ENCODE measurements around the gene VWC2L.

VWC2L gene

GRCh38 chr2:214481204-214481603, 70.3 kb downstream of the VWC2L start:
- TF ChIP-seq CTCF (IDR thresholded peaks at IDR 0.05; ENCODE audit: insufficient read depth, low read depth, low read length, missing control alignments), result no peak
- H3K4me3 ChIP-seq (ENCODE audit: low read depth, low read length), result no peak overlapping the region
- no peak for DNase-seq (ENCODE audit: low read depth)

- TF ChIP-seq CTCF (IDR thresholded peaks at IDR 0.05; ENCODE audit: insufficient read depth, low read depth, low read length, missing control alignments), result no peak
- no peak overlapping the region for H3K4me3 ChIP-seq (ENCODE audit: low read depth, low read length)
- DNase-seq (ENCODE audit: low read depth), result no peak
These were observed 71.9 kb downstream of the VWC2L start for GRCh38 chr2:214482728-214483127.

GRCh38 chr2:214484239-214484638, 73.4 kb downstream of the VWC2L start:
- no peak for DNase-seq (ENCODE audit: low read depth)
- no peak for TF ChIP-seq CTCF (IDR thresholded peaks at IDR 0.05; ENCODE audit: insufficient read depth, low read depth, low read length, missing control alignments)
- no peak overlapping the region for H3K4me3 ChIP-seq (ENCODE audit: low read depth, low read length)

GRCh38 chr2:214484701-214485100, 73.8 kb downstream of the VWC2L start:
- no peak overlapping the region for H3K4me3 ChIP-seq (ENCODE audit: low read depth, low read length)
- DNase-seq (ENCODE audit: low read depth), result no peak
- no peak for TF ChIP-seq CTCF (IDR thresholded peaks at IDR 0.05; ENCODE audit: insufficient read depth, low read depth, low read length, missing control alignments)

- DNase-seq (ENCODE audit: low read depth), result no peak
- no peak for TF ChIP-seq CTCF (IDR thresholded peaks at IDR 0.05; ENCODE audit: insufficient read depth, low read depth, low read length, missing control alignments)
- no peak overlapping the region for H3K4me3 ChIP-seq (ENCODE audit: low read depth, low read length)
These were observed 78.3 kb downstream of the VWC2L start for GRCh38 chr2:214489181-214489580.

GRCh38 chr2:214489702-214490101, 78.8 kb downstream of the VWC2L start:
- no peak overlapping the region for H3K4me3 ChIP-seq (ENCODE audit: low read depth, low read length)
- no peak for TF ChIP-seq CTCF (IDR thresholded peaks at IDR 0.05; ENCODE audit: insufficient read depth, low read depth, low read length, missing control alignments)
- no peak for DNase-seq (ENCODE audit: low read depth)

GRCh38 chr2:214492152-214492551, 81.3 kb downstream of the VWC2L start:
- no peak overlapping the region for H3K4me3 ChIP-seq (ENCODE audit: low read depth, low read length)
- peak; percentile 28 for DNase-seq (ENCODE audit: low read depth)
- no peak for TF ChIP-seq CTCF (IDR thresholded peaks at IDR 0.05; ENCODE audit: insufficient read depth, low read depth, low read length, missing control alignments)

Measured in GM12865 (cell line).